ENCODE results near the gene PXMP2.
"Not testable (repeated sequence)": the region's sequence is repeated elsewhere in the genome, so short reads cannot be mapped to it uniquely, and the experiment has no call there.

The PXMP2 gene

GRCh38 chr12:132685400-132685799 lies 2.0 kb upstream of the PXMP2 start:
- H3K4me3 ChIP-seq (ENCODE audit: low read length) = no peak overlapping the region
- H3K36me3 ChIP-seq (ENCODE audit: control insufficient read depth, insufficient read depth, low read length) = no peaks in the 10 kb centered on the region
- H3K9ac ChIP-seq (ENCODE audit: low read length) = no peak overlapping the region
- H3K9me3 ChIP-seq (ENCODE audit: control insufficient read depth, low read length) = no peaks in the 10 kb centered on the region
- no peaks in the 10 kb centered on the region for H3K27me3 ChIP-seq (ENCODE audit: control insufficient read depth, insufficient read depth, low read length)
- peaks cover 11% of the 10 kb centered on the region for H3K4me1 ChIP-seq (ENCODE audit: control insufficient read depth, insufficient read depth, low read length)

GRCh38 chr12:132686825-132687210 lies 569 bp upstream of the PXMP2 start:
- Histone ChIP-seq H3K4me1 (ENCODE audit: control insufficient read depth, insufficient read depth, low read length) (peaks cover 11% of the 10 kb centered on the region), H3K4me3 (ENCODE audit: low read length) (no peak overlapping the region), H3K9me3 (ENCODE audit: control insufficient read depth, low read length) (no peaks in the 10 kb centered on the region), H3K36me3 (ENCODE audit: control insufficient read depth, insufficient read depth, low read length) (no peaks in the 10 kb centered on the region), H3K9ac (ENCODE audit: low read length) (peak overlapping the region; percentile 53), H3K27me3 (ENCODE audit: control insufficient read depth, insufficient read depth, low read length) (no peaks in the 10 kb centered on the region)

DNA sequence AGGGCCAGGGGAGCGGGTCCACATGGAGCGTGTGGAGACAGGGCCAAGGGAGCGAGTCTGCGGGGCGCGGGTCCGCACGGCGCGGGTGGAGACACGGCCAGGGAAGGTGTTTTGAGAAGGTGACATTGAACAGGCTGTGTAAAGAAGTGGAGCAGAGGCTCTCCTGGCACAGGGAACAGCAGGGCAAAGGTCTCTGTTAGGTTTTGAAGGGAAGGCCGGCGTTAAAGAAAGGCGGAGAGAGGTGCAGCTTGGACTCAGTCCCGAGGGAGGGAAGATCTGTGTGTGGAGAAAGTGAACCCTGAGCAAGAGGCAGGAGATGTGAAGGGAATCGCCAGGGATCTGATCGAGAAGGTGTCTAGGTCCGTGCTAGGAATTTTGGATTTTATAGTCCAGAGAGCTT lies 1.8 kb downstream of the PXMP2 start:
- H3K36me3 ChIP-seq (ENCODE audit: control insufficient read depth, insufficient read depth, low read length) = no peaks in the 10 kb centered on the region
- peaks cover 11% of the 10 kb centered on the region for H3K4me1 ChIP-seq (ENCODE audit: control insufficient read depth, insufficient read depth, low read length)
- no peaks in the 10 kb centered on the region for H3K27me3 ChIP-seq (ENCODE audit: control insufficient read depth, insufficient read depth, low read length)
- peak overlapping the region; percentile 47 for H3K9ac ChIP-seq (ENCODE audit: low read length)
- no peaks in the 10 kb centered on the region for H3K9me3 ChIP-seq (ENCODE audit: control insufficient read depth, low read length)
- H3K4me3 ChIP-seq (ENCODE audit: low read length) = no peak overlapping the region

- Histone ChIP-seq H3K4me1 (ENCODE audit: control insufficient read depth, insufficient read depth, low read length) (peaks cover 11% of the 10 kb centered on the region), H3K4me3 (ENCODE audit: low read length) (no peak overlapping the region), H3K9ac (ENCODE audit: low read length) (no peak overlapping the region), H3K27me3 (ENCODE audit: control insufficient read depth, insufficient read depth, low read length) (no peaks in the 10 kb centered on the region), H3K9me3 (ENCODE audit: control insufficient read depth, low read length) (no peaks in the 10 kb centered on the region), H3K36me3 (ENCODE audit: control insufficient read depth, insufficient read depth, low read length) (no peaks in the 10 kb centered on the region)
Measured at GRCh38 chr12:132690112-132690511, 2.7 kb downstream of the PXMP2 start.

DNA sequence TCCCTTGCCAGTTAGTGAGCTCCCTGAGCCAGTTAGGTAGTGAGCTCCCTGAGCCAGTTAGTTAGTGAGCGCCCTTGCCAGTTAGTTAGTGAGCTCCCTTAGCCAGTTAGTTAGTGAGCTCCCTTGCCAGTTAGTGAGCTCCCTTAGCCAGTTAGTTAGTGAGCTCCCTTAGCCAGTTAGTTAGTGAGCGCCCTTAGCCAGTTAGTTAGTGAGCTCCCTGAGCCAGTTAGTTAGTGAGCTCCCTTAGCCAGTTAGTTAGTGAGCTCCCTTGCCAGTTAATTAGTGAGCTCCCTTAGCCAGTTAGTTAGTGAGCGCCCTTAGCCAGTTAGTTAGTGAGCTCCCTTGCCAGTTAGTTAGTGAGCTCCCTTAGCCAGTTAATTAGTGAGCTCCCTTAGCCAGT lies 4.6 kb downstream of the PXMP2 start:
- not testable (repeated sequence) for H3K27me3 ChIP-seq (ENCODE audit: control insufficient read depth, insufficient read depth, low read length); H3K36me3 ChIP-seq (ENCODE audit: control insufficient read depth, insufficient read depth, low read length); H3K4me3 ChIP-seq (ENCODE audit: low read length); H3K9me3 ChIP-seq (ENCODE audit: control insufficient read depth, low read length); H3K9ac ChIP-seq (ENCODE audit: low read length)
- H3K4me1 ChIP-seq (ENCODE audit: control insufficient read depth, insufficient read depth, low read length) = peaks cover 11% of the 10 kb centered on the region

- H3K9ac ChIP-seq (ENCODE audit: low read length); H3K4me3 ChIP-seq (ENCODE audit: low read length); H3K9me3 ChIP-seq (ENCODE audit: control insufficient read depth, low read length); H3K27me3 ChIP-seq (ENCODE audit: control insufficient read depth, insufficient read depth, low read length); H3K4me1 ChIP-seq (ENCODE audit: control insufficient read depth, insufficient read depth, low read length); H3K36me3 ChIP-seq (ENCODE audit: control insufficient read depth, insufficient read depth, low read length): not testable (repeated sequence)
Measured at GRCh38 chr12:132694888-132695287, 7.5 kb downstream of the PXMP2 start.

DNA sequence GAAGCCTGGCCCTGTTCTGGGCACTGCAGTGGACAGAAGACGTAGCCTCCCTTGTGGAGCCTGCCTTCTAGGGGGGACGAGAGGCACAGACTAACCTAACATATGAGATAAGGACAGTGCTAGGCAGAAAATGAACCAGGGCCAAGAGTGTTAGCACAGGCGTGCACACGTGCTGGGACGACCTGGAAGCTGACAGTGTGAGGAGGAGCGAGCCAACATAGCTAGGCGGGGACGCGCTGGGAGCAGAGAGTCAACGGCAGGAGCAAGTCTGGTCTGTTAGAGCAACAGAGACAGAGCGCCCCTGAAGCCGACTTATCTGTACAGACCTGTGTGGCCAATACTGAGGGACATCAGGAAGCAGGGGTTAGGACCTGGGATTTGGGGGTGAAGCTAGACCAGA lies 8.0 kb downstream of the PXMP2 start:
- H3K27me3 ChIP-seq (ENCODE audit: control insufficient read depth, insufficient read depth, low read length) = no peaks in the 10 kb centered on the region
- H3K9ac ChIP-seq (ENCODE audit: low read length) = no peak overlapping the region
- H3K9me3 ChIP-seq (ENCODE audit: control insufficient read depth, low read length) = no peaks in the 10 kb centered on the region
- H3K4me1 ChIP-seq (ENCODE audit: control insufficient read depth, insufficient read depth, low read length) = no peaks in the 10 kb centered on the region
- no peak overlapping the region for H3K4me3 ChIP-seq (ENCODE audit: low read length)
- H3K36me3 ChIP-seq (ENCODE audit: control insufficient read depth, insufficient read depth, low read length) = no peaks in the 10 kb centered on the region

- H3K27me3 ChIP-seq (ENCODE audit: control insufficient read depth, insufficient read depth, low read length) = no peaks in the 10 kb centered on the region
- H3K36me3 ChIP-seq (ENCODE audit: control insufficient read depth, insufficient read depth, low read length) = no peaks in the 10 kb centered on the region
Measured at GRCh38 chr12:132698341-132698740, 11.0 kb downstream of the PXMP2 start.

DNA sequence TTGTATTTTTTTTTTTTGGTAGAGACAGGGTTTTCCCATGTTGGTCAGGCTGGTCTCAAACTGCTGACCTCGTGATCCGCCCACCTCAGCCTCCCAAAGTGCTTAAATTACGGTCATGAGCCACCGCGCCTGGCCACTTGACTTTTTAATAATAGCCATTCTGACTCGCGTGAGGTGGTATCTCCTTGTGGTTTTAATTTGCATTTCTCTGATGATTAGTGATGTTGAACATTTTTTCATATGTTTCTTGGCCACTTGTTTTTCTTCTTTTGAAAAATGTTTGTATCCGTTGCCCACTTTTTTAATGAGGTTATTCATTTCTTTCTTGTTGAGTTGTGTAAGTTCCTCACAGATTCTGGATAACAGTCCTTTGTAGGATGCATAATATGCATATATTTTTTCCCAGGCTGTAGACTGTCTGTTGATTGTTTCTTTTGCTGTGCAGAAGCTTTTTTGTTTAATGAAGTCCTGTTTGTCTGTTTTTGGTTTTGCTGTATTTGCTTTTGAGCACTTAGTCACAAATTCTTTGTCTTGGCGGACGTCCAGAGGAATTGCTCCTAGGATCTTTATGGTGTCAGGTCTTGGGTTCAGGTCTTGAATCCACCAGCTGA lies 12.9 kb downstream of the PXMP2 start:
- H3K9ac ChIP-seq (ENCODE audit: low read length) = no peak overlapping the region
- H3K4me3 ChIP-seq (ENCODE audit: low read length) = no peak overlapping the region
- H3K9me3 ChIP-seq (ENCODE audit: control insufficient read depth, low read length) = no peaks in the 10 kb centered on the region
- H3K27me3 ChIP-seq (ENCODE audit: control insufficient read depth, insufficient read depth, low read length) = no peaks in the 10 kb centered on the region
- no peaks in the 10 kb centered on the region for H3K36me3 ChIP-seq (ENCODE audit: control insufficient read depth, insufficient read depth, low read length)
- no peaks in the 10 kb centered on the region for H3K4me1 ChIP-seq (ENCODE audit: control insufficient read depth, insufficient read depth, low read length)

More at GRCh38 chr12:132698341-132698740, 11.0 kb downstream of the PXMP2 start:
- H3K4me3 ChIP-seq (ENCODE audit: low read length) = no peak overlapping the region
- no peaks in the 10 kb centered on the region for H3K9me3 ChIP-seq (ENCODE audit: control insufficient read depth, low read length)
- no peaks in the 10 kb centered on the region for H3K4me1 ChIP-seq (ENCODE audit: control insufficient read depth, insufficient read depth, low read length)
- no peak overlapping the region for H3K9ac ChIP-seq (ENCODE audit: low read length)

DNA sequence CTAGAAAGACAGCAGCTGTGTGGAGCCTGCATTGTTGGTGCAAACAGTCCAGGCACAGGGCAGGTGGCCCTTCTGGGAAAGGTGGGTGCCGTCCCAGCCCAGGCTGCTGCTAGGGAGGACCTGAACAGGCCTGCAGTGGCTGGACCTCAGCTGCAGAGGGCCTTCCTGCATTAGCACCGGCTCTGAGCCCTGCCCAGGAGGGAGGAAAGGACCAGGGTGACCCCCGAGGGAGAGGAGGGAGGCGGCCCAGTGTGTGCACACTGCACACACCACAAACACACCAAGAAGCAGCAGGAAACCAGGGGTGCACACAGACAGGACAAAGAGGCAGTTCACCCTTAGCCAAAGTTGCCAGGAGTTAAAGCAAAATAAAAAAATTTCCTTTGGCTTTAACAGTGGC lies 15.3 kb downstream of the PXMP2 start:
- Histone ChIP-seq H3K9me3 (ENCODE audit: control insufficient read depth, low read length) (no peaks in the 10 kb centered on the region), H3K4me1 (ENCODE audit: control insufficient read depth, insufficient read depth, low read length) (no peaks in the 10 kb centered on the region), H3K4me3 (ENCODE audit: low read length) (no peak overlapping the region), H3K27me3 (ENCODE audit: control insufficient read depth, insufficient read depth, low read length) (no peaks in the 10 kb centered on the region), H3K9ac (ENCODE audit: low read length) (no peak overlapping the region), H3K36me3 (ENCODE audit: control insufficient read depth, insufficient read depth, low read length) (no peaks in the 10 kb centered on the region)

GRCh38 chr12:132703641-132704040 lies 16.3 kb downstream of the PXMP2 start:
- no peaks in the 10 kb centered on the region for H3K27me3 ChIP-seq (ENCODE audit: control insufficient read depth, insufficient read depth, low read length)
- no peak overlapping the region for H3K9ac ChIP-seq (ENCODE audit: low read length)
- H3K36me3 ChIP-seq (ENCODE audit: control insufficient read depth, insufficient read depth, low read length) = no peaks in the 10 kb centered on the region
- H3K4me1 ChIP-seq (ENCODE audit: control insufficient read depth, insufficient read depth, low read length) = no peaks in the 10 kb centered on the region
- no peaks in the 10 kb centered on the region for H3K9me3 ChIP-seq (ENCODE audit: control insufficient read depth, low read length)
- no peak overlapping the region for H3K4me3 ChIP-seq (ENCODE audit: low read length)

DNA sequence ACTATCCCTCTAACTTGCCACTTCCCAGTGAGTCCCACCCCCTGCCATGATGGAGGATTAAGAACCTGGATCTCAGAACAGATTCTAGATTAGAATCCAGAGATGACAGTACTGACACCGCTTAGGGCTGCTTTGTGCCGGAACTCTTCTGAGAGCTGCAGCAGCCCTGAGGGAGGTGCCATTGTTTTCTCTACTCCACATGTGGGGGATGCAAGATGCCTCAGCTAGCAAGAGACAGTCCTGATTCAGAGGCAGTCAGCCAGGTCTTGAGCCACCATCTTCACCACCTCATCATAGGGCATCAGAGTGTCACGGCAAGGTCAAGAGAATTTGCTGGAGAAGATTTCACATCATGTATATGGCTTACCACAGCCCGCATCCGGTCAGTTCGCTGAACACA lies 19.9 kb downstream of the PXMP2 start:
- Histone ChIP-seq H3K4me3 (ENCODE audit: low read length) (no peak overlapping the region), H3K27me3 (ENCODE audit: control insufficient read depth, insufficient read depth, low read length) (no peaks in the 10 kb centered on the region), H3K36me3 (ENCODE audit: control insufficient read depth, insufficient read depth, low read length) (no peaks in the 10 kb centered on the region), H3K9ac (ENCODE audit: low read length) (no peak overlapping the region), H3K4me1 (ENCODE audit: control insufficient read depth, insufficient read depth, low read length) (peaks cover 4% of the 10 kb centered on the region), H3K9me3 (ENCODE audit: control insufficient read depth, low read length) (no peaks in the 10 kb centered on the region)

DNA sequence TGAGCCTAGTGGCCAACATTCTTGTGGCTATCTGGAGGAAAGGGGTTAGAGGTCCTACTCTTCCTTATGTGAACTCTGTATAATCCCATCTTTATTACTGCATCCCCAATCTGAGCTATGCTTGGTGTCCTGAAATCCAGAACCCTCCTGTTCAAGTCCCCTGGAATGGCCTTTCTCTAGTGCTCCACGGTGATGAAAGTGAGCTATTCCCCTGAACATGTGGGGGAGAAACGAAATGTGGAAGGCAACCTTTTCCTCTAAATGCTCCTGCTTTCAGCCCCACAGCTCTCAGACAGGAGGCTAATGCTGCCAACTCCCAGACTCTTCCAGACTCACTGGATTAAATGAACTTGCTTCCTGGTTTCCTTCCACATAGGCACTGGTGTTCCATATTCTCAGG lies 20.8 kb downstream of the PXMP2 start:
- H3K4me1 ChIP-seq (ENCODE audit: control insufficient read depth, insufficient read depth, low read length) = peaks cover 4% of the 10 kb centered on the region
- H3K27me3 ChIP-seq (ENCODE audit: control insufficient read depth, insufficient read depth, low read length) = no peaks in the 10 kb centered on the region
- no peaks in the 10 kb centered on the region for H3K36me3 ChIP-seq (ENCODE audit: control insufficient read depth, insufficient read depth, low read length)
- no peaks in the 10 kb centered on the region for H3K9me3 ChIP-seq (ENCODE audit: control insufficient read depth, low read length)
- H3K9ac ChIP-seq (ENCODE audit: low read length) = no peak overlapping the region
- no peak overlapping the region for H3K4me3 ChIP-seq (ENCODE audit: low read length)
